PC-3 (cell line): ENCODE measurements around the gene FZD4.

Experiments used
- EZH2 ChIP-seq: fragments of 300-600 bp; sonication (generic); IDR thresholded peaks from one replicate; pipeline ENCODE4 v1.6.1; 2017; ENCODE audit warnings: antibody characterized with exemption, mild to moderate bottlenecking, low read length; ENCODE audit not compliant: unreplicated experiment
- TF ChIP-seq, protein P1 (sequence below): fragments of 300-600 bp; sonication (generic); conservative IDR thresholded peaks from 2 replicates; pipeline ENCODE4 v1.5.1; 2017; ENCODE audit warnings: antibody characterized with exemption, low read depth, mild to moderate bottlenecking, low read length

DNA sequence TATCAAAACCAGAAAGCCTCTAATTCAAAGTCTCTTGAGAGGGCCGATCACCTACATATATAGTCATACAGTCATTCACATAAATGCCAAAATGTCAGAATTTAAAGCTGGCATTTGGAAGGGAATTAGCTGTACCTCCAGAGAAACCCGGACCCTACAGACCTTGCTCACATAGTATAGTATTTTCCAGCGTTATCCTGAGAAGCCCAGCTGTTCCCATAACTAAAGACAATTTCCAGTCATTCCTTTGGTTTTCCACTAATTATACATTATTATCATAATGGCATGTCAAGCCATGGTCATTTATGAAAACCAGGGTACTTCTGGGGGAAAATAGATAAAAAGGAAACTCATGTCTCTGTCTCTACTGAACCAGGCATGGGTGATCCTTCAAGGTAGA is 53.6 kb downstream of the FZD4 start:
- TF ChIP-seq, protein P1, sequence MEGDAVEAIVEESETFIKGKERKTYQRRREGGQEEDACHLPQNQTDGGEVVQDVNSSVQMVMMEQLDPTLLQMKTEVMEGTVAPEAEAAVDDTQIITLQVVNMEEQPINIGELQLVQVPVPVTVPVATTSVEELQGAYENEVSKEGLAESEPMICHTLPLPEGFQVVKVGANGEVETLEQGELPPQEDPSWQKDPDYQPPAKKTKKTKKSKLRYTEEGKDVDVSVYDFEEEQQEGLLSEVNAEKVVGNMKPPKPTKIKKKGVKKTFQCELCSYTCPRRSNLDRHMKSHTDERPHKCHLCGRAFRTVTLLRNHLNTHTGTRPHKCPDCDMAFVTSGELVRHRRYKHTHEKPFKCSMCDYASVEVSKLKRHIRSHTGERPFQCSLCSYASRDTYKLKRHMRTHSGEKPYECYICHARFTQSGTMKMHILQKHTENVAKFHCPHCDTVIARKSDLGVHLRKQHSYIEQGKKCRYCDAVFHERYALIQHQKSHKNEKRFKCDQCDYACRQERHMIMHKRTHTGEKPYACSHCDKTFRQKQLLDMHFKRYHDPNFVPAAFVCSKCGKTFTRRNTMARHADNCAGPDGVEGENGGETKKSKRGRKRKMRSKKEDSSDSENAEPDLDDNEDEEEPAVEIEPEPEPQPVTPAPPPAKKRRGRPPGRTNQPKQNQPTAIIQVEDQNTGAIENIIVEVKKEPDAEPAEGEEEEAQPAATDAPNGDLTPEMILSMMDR = no peak
- no peak for TF ChIP-seq EZH2
